ENCODE results near the gene COL4A1. TPM values are rescaled to one million over a fixed set of nuclear protein-coding genes. Genes with fewer than 3 reads are reported as not detected.

The COL4A1 gene
- total RNA-seq, 8 experiments from 2014 or later: 1.0 to 466 (median 5.0) TPM

GRCh38 chr13:110233181-110233950, 73.6 kb downstream of the COL4A1 start:
- Histone ChIP-seq H3K4me3 (no peak overlapping the region), H3K27ac (no peak overlapping the region), H3K4me1 (replicated peaks in 1 of 2) (peaks cover 0 to 6% of the 10 kb centered on the region in 2 donors)
- in situ Hi-C loops (cut with MboI; ENCODE audit: low pct_unique_long_range_greater_than_20kb in 2 of 9, low sequenced_read_pairs in 9 of 9, unreplicated experiment in 9 of 9): loop anchor here in 5 of 9 experiments (25.0 kb wide), 1 partner anchor 179 kb away; no protein-coding TSS in a partner anchor
- 6 to 97% (median 77%) methylated on average over 6 to 17 of the region's 20 CpGs for WGBS, 10 experiments
- ATAC-seq (replicated peaks in 6 of 8): peak in 3 of 8 experiments; percentile 36 to 81 (median 74)

- no peak overlapping the region for H3K4me3 ChIP-seq
- H3K4me1 ChIP-seq (replicated peaks in 1 of 2): no peaks in the 10 kb centered on the region
- no peak overlapping the region for H3K27ac ChIP-seq
- ATAC-seq (replicated peaks in 6 of 8): peak in 3 of 8 experiments; percentile 68 to 80 (median 79)
- in situ Hi-C loops (cut with MboI; ENCODE audit: low pct_unique_long_range_greater_than_20kb in 2 of 9, low sequenced_read_pairs in 9 of 9, unreplicated experiment in 9 of 9): loop anchor here in 5 of 9 experiments (25.0 kb wide), 1 partner anchor 180 kb away; no protein-coding TSS in a partner anchor
- WGBS, 10 experiments: 0 to 90% (median 87%) methylated on average over 3 to 10 of the region's 11 CpGs; no CpG with 5 or more reads in 3 of the 10 experiments
These were observed 74.2 kb downstream of the COL4A1 start for GRCh38 chr13:110232756-110233155.

- Histone ChIP-seq H3K4me1 (replicated peaks in 1 of 2) (no peaks in the 10 kb centered on the region), H3K27ac (no peak overlapping the region), H3K4me3 (no peak overlapping the region)
- no peak for ATAC-seq (replicated peaks in 6 of 8)
- WGBS, 10 experiments: 7 to 88% (median 61%) methylated on average over 1 to 5 of the region's 5 CpGs; no CpG with 5 or more reads in 1 of the 10 experiments
- in situ Hi-C loops (cut with MboI; ENCODE audit: low pct_unique_long_range_greater_than_20kb in 2 of 9, low sequenced_read_pairs in 9 of 9, unreplicated experiment in 9 of 9): loop anchor here in 5 of 9 experiments (25.0 kb wide), 1 partner anchor 180 kb away; no protein-coding TSS in a partner anchor
These were observed 74.8 kb downstream of the COL4A1 start for GRCh38 chr13:110232142-110232541.

GRCh38 chr13:110231348-110232047, 75.5 kb downstream of the COL4A1 start:
- WGBS, 10 experiments: 60 to 93% (median 81%) methylated on average over 1 to 13 of the region's 16 CpGs; no CpG with 5 or more reads in 3 of the 10 experiments
- ATAC-seq (replicated peaks in 6 of 8): no peak
- Histone ChIP-seq H3K4me3 (no peak overlapping the region), H3K27ac (no peak overlapping the region), H3K4me1 (replicated peaks in 1 of 2) (no peaks in the 10 kb centered on the region)
- in situ Hi-C loops (cut with MboI; ENCODE audit: low pct_unique_long_range_greater_than_20kb in 2 of 9, low sequenced_read_pairs in 9 of 9, unreplicated experiment in 9 of 9): loop anchor here in 5 of 9 experiments (25.0 kb wide), 1 partner anchor 181 kb away; no protein-coding TSS in a partner anchor

GRCh38 chr13:110230661-110231347, 76.2 kb downstream of the COL4A1 start:
- H3K27ac ChIP-seq: no peak overlapping the region
- 73 to 100% (median 77%) methylated on average over 1 to 12 of the region's 18 CpGs; no CpG with 5 or more reads in 4 of the 10 experiments for WGBS, 10 experiments
- in situ Hi-C loops (cut with MboI; ENCODE audit: low pct_unique_long_range_greater_than_20kb in 2 of 9, low sequenced_read_pairs in 9 of 9, unreplicated experiment in 9 of 9): loop anchor here in 5 of 9 experiments (25.0 kb wide), 1 partner anchor 181 kb away; no protein-coding TSS in a partner anchor
- ATAC-seq (replicated peaks in 6 of 8): peak in 1 of 8 experiments; percentile 22
- no peaks in the 10 kb centered on the region for H3K4me1 ChIP-seq (replicated peaks in 1 of 2)
- no peak overlapping the region for H3K4me3 ChIP-seq

GRCh38 chr13:110229905-110230563, 76.9 kb downstream of the COL4A1 start:
- H3K27ac ChIP-seq: no peak overlapping the region
- H3K4me1 ChIP-seq (replicated peaks in 1 of 2): no peaks in the 10 kb centered on the region
- no peak for ATAC-seq (replicated peaks in 6 of 8)
- in situ Hi-C loops (cut with MboI; ENCODE audit: low pct_unique_long_range_greater_than_20kb in 2 of 9, low sequenced_read_pairs in 9 of 9, unreplicated experiment in 9 of 9): loop anchor here in 5 of 9 experiments (25.0 kb wide), 1 partner anchor 182 kb away; no protein-coding TSS in a partner anchor
- WGBS, 10 experiments: 59 to 100% (median 93%) methylated on average over 1 to 11 of the region's 16 CpGs; no CpG with 5 or more reads in 1 of the 10 experiments
- no peak overlapping the region for H3K4me3 ChIP-seq

- ATAC-seq (replicated peaks in 6 of 8): no peak
- WGBS, 10 experiments: 0 to 94% (median 78%) methylated on average over 1 to 10 of the region's 15 CpGs
These were observed 77.7 kb downstream of the COL4A1 start for GRCh38 chr13:110228936-110229904.

GRCh38 chr13:110227864-110228643, 78.9 kb downstream of the COL4A1 start:
- no peak for ATAC-seq (replicated peaks in 6 of 8)
- no peaks in the 10 kb centered on the region for H3K4me1 ChIP-seq (replicated peaks in 1 of 2)
- no peak overlapping the region for H3K27ac ChIP-seq
- 84 to 100% (median 95%) methylated on average over 1 to 13 of the region's 28 CpGs for WGBS, 10 experiments
- in situ Hi-C loops (cut with MboI; ENCODE audit: low pct_unique_long_range_greater_than_20kb in 2 of 9, low sequenced_read_pairs in 9 of 9, unreplicated experiment in 9 of 9): loop anchor here in 5 of 9 experiments (25.0 kb wide), 1 partner anchor 184 kb away; no protein-coding TSS in a partner anchor
- H3K4me3 ChIP-seq: no peak overlapping the region

More at GRCh38 chr13:110228936-110229904, 77.7 kb downstream of the COL4A1 start:
- no peak overlapping the region for H3K27ac ChIP-seq
- no peak overlapping the region for H3K4me3 ChIP-seq
- no peaks in the 10 kb centered on the region for H3K4me1 ChIP-seq (replicated peaks in 1 of 2)
- in situ Hi-C loops (cut with MboI; ENCODE audit: low pct_unique_long_range_greater_than_20kb in 2 of 9, low sequenced_read_pairs in 9 of 9, unreplicated experiment in 9 of 9): loop anchor here in 5 of 9 experiments (25.0 kb wide), 1 partner anchor 183 kb away; no protein-coding TSS in a partner anchor

GRCh38 chr13:110227416-110227815, 79.5 kb downstream of the COL4A1 start:
- no peak overlapping the region for H3K27ac ChIP-seq
- ATAC-seq (replicated peaks in 6 of 8): no peak
- no peak overlapping the region for H3K4me3 ChIP-seq
- in situ Hi-C loops (cut with MboI; ENCODE audit: low pct_unique_long_range_greater_than_20kb in 2 of 9, low sequenced_read_pairs in 9 of 9, unreplicated experiment in 9 of 9): loop anchor here in 5 of 9 experiments (25.0 kb wide), 1 partner anchor 185 kb away; no protein-coding TSS in a partner anchor
- H3K4me1 ChIP-seq (replicated peaks in 1 of 2): no peaks in the 10 kb centered on the region
- WGBS, 10 experiments: 88 to 100% (median 96%) methylated on average over 1 to 2 of the region's 3 CpGs; no CpG with 5 or more reads in 6 of the 10 experiments

GRCh38 chr13:110225609-110226574, 81.1 kb downstream of the COL4A1 start:
- no peak for ATAC-seq (replicated peaks in 6 of 8)
- 75 to 92% (median 85%) methylated on average over 2 to 10 of the region's 12 CpGs for WGBS, 10 experiments
- Histone ChIP-seq H3K4me1 (replicated peaks in 1 of 2) (no peaks in the 10 kb centered on the region), H3K27ac (no peak overlapping the region), H3K4me3 (no peak overlapping the region)
- in situ Hi-C loops (cut with MboI; ENCODE audit: low pct_unique_long_range_greater_than_20kb in 2 of 9, low sequenced_read_pairs in 9 of 9, unreplicated experiment in 9 of 9): loop anchor here in 5 of 9 experiments (25.0 kb wide), 1 partner anchor 186 kb away; no protein-coding TSS in a partner anchor
